Activated T-helper 1 cell treated with anti-CD3 and anti-CD28 coated beads, Interleukin-2, amount 50 U/mL, for 16 hours (primary cell): ENCODE results near the gene CCND1.

ENCODE experiments used
- DNase-seq, 2 donors: peaks; one replicate each; pipeline ENCODE4 v3.0.0-alpha.2; 2020; ENCODE audit warnings: low read depth in 1 of 2, low spot score in 1 of 2

Gene CCND1

GRCh38 chr11:69651834-69652620 lies 11.1 kb downstream of the CCND1 start:
- DNase-seq: no peak

DNA sequence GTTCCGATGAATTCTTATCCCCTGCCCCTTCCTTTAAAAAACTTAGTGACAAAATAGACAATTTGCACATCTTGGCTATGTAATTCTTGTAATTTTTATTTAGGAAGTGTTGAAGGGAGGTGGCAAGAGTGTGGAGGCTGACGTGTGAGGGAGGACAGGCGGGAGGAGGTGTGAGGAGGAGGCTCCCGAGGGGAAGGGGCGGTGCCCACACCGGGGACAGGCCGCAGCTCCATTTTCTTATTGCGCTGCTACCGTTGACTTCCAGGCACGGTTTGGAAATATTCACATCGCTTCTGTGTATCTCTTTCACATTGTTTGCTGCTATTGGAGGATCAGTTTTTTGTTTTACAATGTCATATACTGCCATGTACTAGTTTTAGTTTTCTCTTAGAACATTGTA lies 12.0 kb downstream of the CCND1 start:
- no peak for DNase-seq

GRCh38 chr11:69653406-69653960 lies 12.5 kb downstream of the CCND1 start:
- DNase-seq: no peak

DNA sequence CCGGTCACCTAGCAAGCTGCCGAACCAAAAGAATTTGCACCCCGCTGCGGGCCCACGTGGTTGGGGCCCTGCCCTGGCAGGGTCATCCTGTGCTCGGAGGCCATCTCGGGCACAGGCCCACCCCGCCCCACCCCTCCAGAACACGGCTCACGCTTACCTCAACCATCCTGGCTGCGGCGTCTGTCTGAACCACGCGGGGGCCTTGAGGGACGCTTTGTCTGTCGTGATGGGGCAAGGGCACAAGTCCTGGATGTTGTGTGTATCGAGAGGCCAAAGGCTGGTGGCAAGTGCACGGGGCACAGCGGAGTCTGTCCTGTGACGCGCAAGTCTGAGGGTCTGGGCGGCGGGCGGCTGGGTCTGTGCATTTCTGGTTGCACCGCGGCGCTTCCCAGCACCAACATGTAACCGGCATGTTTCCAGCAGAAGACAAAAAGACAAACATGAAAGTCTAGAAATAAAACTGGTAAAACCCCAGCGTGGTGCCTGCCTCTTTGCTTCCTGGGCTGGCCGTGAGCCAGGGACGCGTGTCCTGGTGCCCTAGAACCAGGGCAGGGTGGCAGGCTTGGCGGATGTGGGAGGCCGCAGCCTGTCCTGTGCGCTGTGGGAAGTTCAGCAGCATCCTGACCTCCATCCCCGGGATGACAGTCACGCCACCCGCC lies 13.2 kb downstream of the CCND1 start:
- DNase-seq: no peak

DNA sequence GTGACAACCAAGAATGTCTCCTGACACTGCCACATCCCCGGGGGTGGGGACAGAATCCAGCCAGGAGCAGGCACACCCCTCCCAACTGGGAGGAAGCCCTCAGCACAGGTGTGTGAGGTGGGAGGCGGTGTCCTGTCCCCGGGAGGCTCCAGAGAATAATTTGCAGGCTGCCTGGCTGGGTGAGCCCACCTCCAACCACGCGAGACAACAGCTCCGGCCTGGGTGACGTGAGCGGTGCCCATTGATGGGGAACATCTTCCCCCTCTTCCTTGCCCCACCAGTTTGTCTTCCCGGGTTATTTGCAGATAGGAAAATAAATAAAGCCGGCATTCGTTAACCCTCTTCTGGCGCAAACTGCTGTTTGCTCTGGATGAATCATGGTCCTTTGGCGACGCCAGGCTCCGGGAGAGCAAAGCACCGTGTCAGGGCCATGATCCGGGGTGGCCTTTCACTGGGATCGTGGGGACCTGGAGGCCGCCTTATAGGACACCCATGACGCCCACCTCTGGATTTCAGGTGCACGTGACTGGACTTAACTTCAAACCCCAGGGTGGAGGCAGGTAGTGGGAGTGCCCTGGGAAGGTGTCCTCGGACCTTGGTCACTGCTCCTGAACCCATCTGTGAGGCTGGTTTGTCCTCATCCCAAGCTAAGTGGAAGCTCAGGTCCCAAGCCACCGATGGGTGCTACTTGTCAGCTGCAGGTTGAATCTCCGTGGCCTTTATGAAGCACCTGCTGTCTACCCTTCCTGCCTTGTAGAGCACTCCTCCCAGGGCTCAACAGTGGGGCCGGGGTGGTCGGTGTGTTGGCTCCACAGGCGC lies 13.9 kb downstream of the CCND1 start:
- no peak for DNase-seq

DNA sequence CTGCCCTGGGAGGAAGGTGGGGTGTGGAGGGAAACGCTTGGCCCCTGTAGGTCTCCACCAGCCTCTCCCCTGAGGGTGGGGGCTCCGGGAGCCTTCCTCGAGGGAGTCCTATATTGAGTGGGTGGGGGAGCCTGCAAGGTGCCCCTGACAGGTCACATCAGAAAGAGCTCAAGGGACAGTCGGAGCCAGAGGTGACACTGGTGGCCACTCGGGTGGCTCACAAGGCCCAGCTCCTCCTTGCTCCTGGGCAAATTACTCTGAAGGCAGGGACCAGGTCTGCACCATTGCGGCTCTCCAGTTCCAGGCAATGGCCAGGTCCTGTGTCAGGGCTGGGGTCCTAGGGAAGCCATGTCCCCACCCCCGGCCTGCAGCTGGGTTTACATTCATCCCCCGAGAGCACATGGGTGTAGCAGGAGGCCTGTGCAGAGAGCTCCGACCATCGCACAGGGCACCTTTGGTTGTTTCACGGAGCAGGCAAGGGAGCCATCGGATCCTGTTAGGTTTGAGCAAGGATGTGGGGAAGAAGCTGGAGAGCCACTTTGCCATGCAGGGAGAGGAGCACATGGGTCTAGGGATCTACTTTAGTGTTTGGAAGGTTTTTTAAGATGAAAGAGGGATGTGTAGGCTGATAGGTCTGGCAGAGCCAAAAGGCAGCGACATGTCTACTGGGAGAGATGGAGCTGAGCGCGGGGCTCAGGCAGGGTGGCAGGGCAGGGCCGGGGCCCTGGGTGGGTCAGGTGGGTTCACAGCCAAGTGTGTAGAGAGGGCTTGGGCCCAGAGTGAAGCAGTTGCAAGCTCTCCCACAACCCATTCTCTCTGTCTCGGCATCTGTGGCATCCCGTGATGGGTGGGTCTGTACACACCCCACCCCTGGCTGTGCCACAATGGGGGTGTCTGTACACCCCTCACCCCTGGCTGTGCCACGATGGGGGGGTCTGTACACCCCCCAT lies 14.8 kb downstream of the CCND1 start:
- no peak for DNase-seq

GRCh38 chr11:69656536-69657455 lies 15.8 kb downstream of the CCND1 start:
- no peak for DNase-seq

DNA sequence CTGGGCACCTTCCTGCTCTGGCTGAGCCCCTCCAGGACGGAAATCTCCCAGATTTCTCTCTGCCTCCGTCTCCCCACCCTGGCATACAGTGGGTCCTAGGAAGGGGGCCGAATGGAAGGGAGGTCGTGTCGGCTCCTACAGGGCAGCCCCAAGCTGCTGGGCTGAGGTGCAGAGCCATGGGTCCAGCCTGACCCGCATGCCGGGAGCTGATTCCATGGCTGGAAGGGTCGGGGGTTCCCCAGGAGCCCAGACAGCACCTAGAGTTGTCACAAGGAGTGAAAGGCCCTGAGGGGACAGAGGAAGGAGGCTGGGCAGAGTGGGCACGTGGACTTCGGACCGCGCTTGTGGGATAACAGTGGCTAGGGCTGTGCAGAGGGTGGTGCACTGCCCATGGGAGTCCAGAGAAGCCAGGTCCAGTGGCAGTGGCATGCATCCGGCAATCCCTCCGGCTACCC lies 16.5 kb downstream of the CCND1 start:
- no peak for DNase-seq

DNA sequence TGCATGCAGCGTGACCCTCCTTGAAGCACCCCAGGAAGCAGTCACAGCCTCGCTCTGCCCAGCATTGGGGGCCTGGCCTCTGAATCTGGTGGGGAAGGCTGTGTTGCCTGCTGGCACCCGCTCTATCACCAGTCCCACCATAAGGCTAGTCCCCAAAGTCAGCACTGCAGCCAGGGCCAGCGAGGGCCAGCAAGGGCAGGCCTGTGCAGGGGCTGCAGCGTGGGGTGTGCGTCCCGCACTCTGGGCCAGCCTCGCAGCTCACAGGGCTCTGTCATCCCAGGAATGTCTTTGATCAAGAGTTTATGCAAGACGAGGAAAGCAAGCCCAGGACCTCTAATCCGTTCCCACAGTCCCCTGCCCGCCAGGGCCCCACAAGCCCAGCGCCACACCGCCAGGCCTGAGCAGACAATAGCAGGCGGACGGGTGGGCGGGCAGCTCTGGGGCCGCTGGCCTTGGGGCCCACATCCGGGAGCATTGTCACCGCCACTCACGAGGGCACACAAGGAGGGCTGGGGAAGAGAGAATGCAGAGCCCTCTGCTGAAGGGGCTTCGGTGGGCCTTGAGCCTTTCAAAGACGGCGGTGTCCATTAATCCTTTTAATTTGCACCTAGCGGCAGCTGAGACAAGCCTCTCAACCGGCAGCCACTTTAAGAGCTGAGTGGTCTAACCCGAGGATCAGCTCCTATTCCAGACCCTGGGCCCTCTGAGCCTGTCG lies 17.1 kb downstream of the CCND1 start:
- no peak for DNase-seq

DNA sequence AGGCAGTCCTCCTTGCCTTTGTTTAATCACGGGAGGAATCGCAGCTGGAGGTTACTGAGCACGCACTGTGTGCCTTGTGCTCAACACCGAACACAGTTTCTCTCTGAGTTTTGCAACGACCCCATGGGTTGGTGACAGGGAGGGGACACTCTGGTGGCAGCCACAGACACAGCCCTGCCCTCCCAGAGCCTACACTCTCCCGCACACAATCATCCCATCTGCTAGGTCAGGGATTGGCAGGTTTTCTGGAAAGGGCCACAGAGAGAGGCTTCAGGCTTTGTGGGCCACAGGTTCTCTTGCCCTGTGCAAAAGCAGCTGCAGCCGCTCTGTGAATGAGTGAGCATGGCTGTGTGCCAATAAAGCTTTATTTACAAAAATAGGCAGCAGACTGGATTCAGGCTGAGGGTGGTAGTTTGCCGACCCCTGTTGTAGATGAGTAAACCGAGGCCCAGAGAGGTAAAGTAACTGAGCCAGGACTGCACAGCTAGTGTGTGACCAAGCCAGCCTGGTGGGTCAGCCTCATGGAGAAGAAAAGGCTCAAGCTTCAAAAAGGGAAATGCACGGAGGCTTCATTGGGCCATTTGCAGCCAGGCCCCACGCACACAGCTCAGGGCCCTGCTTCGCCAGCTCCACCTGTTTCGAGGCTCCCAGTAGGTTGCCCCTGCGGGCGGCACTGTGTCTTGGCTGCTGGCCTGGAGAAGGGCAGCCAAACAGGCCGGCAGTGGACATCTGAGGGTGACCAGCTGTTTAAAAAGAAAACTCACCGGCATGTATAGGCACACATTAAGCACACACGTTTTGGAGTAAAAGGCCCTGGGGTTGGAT lies 17.9 kb downstream of the CCND1 start:
- no peak for DNase-seq

DNA sequence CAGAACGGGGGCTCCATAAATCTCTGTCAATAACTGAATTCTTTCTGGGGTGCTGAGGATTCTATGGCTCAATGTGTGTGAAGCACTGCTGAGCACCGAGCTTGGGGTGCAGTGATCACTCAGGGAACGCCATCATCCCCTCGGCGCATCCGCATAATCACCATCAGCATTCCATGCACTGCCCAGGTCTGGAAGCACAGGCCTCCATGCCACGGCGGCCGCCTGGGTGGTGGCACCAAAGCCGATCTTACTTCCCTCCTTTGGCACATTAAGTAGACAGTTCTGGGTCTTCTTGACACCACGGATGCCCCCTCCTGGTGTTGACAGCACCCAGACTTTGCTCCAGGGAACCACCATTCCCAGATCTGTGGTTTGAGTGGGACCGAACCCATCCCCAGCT lies 18.6 kb downstream of the CCND1 start:
- DNase-seq: no peak

GRCh38 chr11:69660001-69660500 lies 19.1 kb downstream of the CCND1 start:
- no peak for DNase-seq

GRCh38 chr11:69661413-69661715 lies 20.4 kb downstream of the CCND1 start:
- DNase-seq: no peak

DNA sequence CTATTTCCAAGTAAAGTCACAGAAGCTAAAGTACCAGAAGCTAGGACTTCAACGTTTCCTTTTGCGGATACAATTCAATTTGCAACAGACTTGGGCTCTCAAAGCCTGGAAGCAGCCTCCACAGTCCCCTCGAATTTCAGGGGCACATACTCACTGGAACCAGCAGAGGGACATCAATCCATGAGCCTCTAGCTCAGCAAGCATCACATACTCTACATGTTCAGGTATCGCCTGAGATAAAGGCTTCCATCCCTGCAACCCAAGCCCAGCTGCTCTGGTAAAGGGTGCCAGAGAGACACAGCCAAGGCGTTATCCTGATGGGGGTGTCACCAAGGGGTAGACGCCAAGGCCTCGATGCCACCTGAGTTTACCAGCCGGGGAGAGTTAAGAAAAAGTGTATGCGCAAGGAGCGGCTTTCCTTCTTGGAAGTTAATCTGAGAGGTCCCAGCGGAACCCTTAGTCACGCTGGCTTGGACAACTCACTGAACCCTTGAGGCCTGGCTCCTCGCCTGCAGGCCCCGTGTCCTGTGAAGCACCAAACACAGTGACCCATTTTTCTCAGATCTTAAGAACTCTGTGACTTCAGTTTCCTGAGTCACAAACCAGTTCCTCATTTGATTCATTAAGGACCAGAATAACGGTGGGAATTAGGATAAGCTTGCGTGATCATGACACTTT lies 21.2 kb downstream of the CCND1 start:
- DNase-seq: no peak

GRCh38 chr11:69662806-69663205 lies 21.9 kb downstream of the CCND1 start:
- no peak for DNase-seq

- no peak for DNase-seq
These were observed 22.4 kb downstream of the CCND1 start for GRCh38 chr11:69663326-69663725.

DNA sequence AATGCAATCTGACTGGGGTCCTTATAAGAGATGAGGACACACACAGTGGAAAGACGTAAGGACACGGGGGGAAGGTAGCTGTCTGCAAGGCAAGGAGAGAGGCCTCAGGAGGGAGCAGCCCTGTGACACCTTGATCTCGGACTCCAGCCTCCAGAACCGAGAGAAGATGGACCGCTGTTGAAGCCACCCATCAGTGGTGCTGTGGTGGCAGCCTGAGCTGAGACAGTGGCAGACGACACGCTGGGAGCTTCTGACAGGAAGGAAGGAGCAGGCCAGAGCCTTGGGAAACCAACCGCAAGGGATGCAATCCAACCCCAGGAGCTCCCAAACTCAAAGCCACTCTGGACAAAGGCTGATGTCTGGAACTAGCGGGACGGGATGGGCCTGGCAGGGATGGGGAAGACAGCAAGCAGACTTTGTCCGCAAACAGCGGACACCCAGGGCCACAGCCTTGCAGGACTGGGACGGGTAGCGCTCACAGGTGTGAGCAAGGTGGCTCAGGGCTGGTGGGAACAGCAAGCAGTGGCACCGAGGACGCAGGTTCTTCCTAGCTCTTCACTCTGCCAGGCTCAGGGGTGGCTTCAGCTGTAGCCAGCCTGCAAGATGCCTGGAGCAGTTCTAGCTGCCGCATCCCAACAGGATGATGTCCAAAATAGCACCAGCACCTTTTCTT lies 23.3 kb downstream of the CCND1 start:
- no peak for DNase-seq
